PFSK-1 (cell line): ENCODE results near the gene MYH6.

ENCODE experiments used
- FOXP2 ChIP-seq: optimal IDR thresholded peaks from 2 replicates; pipeline ENCODE3; 2011; ENCODE audit warnings: borderline replicate concordance, control low read depth, inconsistent platforms; ENCODE audit not compliant: insufficient read depth; ENCODE audit errors: extremely low read length, extremely low read depth
- POLR2AphosphoS5 ChIP-seq: IDR thresholded peaks from 2 replicates; pipeline ENCODE4 v1.6.1; 2012; ENCODE audit warnings: low read depth, mild to moderate bottlenecking, control low read depth, low read length, moderate library complexity
- SIN3A ChIP-seq: IDR thresholded peaks from 2 replicates; pipeline ENCODE4 v1.6.1; 2012; ENCODE audit warnings: mild to moderate bottlenecking, low read length, moderate library complexity, borderline replicate concordance; ENCODE audit not compliant: insufficient read depth
- TAF1 ChIP-seq: IDR thresholded peaks from 2 replicates; pipeline ENCODE4 v1.6.1; 2012; ENCODE audit warnings: low read length, control low read depth, borderline replicate concordance; ENCODE audit not compliant: insufficient read depth
- TF ChIP-seq, protein P1 (sequence below), 2 experiments: IDR thresholded peaks; 2 replicates each; pipeline versions ENCODE4 v1.6.1 to v1.8.0; 2011 to 2012; ENCODE audit warnings: low read depth in 2 of 2, low read length in 2 of 2, control low read depth in 1 of 2, inconsistent platforms in 1 of 2, mild to moderate bottlenecking in 1 of 2, moderate library complexity in 1 of 2; ENCODE audit not compliant: insufficient read depth in 1 of 2

Gene MYH6

GRCh38 chr14:23392613-23393012, 15.5 kb downstream of the MYH6 start:
- TF ChIP-seq FOXP2, result no peak
- no peak for TF ChIP-seq TAF1
- TF ChIP-seq, protein P1, sequence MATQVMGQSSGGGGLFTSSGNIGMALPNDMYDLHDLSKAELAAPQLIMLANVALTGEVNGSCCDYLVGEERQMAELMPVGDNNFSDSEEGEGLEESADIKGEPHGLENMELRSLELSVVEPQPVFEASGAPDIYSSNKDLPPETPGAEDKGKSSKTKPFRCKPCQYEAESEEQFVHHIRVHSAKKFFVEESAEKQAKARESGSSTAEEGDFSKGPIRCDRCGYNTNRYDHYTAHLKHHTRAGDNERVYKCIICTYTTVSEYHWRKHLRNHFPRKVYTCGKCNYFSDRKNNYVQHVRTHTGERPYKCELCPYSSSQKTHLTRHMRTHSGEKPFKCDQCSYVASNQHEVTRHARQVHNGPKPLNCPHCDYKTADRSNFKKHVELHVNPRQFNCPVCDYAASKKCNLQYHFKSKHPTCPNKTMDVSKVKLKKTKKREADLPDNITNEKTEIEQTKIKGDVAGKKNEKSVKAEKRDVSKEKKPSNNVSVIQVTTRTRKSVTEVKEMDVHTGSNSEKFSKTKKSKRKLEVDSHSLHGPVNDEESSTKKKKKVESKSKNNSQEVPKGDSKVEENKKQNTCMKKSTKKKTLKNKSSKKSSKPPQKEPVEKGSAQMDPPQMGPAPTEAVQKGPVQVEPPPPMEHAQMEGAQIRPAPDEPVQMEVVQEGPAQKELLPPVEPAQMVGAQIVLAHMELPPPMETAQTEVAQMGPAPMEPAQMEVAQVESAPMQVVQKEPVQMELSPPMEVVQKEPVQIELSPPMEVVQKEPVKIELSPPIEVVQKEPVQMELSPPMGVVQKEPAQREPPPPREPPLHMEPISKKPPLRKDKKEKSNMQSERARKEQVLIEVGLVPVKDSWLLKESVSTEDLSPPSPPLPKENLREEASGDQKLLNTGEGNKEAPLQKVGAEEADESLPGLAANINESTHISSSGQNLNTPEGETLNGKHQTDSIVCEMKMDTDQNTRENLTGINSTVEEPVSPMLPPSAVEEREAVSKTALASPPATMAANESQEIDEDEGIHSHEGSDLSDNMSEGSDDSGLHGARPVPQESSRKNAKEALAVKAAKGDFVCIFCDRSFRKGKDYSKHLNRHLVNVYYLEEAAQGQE (IDR thresholded peaks at IDR 0.05; ENCODE audit: insufficient read depth in 1 of 2, low read depth in 2 of 2, low read length in 2 of 2), result no peak
- no peak for TF ChIP-seq POLR2AphosphoS5
- TF ChIP-seq SIN3A, result no peak

GRCh38 chr14:23389396-23389795, 18.7 kb downstream of the MYH6 start:
- TF ChIP-seq SIN3A (no peak), POLR2AphosphoS5 (no peak), FOXP2 (no peak), TAF1 (no peak)
- TF ChIP-seq, protein P1 (IDR thresholded peaks at IDR 0.05; ENCODE audit: insufficient read depth in 1 of 2, low read depth in 2 of 2, low read length in 2 of 2), result no peak

- TF ChIP-seq POLR2AphosphoS5 (no peak), SIN3A (no peak), FOXP2 (no peak), TAF1 (no peak)
- TF ChIP-seq, protein P1 (IDR thresholded peaks at IDR 0.05; ENCODE audit: insufficient read depth in 1 of 2, low read depth in 2 of 2, low read length in 2 of 2), result no peak
Observed at GRCh38 chr14:23388996-23389395, 19.1 kb downstream of the MYH6 start.

- TF ChIP-seq, protein P1 (IDR thresholded peaks at IDR 0.05; ENCODE audit: insufficient read depth in 1 of 2, low read depth in 2 of 2, low read length in 2 of 2), result no peak
- TF ChIP-seq SIN3A (no peak), TAF1 (no peak), POLR2AphosphoS5 (no peak), FOXP2 (no peak)
Observed at GRCh38 chr14:23387916-23388882, 19.9 kb downstream of the MYH6 start.

DNA sequence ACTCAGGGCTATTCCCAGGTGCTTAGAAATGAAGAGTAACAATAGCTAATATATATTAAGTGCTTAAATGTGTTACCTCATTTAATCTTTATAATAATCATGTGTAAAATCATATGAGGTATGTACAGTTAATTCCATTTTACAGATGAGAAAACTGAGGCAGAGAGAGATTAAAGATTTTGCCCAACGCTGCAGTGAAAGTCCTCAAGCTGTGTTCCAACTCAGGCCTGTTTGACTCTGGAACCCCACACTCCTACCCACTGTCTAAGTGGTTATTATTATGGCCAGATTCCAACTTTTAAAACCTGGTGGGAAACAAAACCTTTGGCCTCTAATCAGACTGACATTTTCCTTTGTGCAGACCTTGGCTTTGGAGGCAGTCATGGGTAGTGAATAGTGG, 21.1 kb downstream of the MYH6 start:
- TF ChIP-seq SIN3A, result no peak
- TF ChIP-seq, protein P1 (IDR thresholded peaks at IDR 0.05; ENCODE audit: insufficient read depth in 1 of 2, low read depth in 2 of 2, low read length in 2 of 2), result no peak
